HG03103 (cell line): ENCODE data around the gene HHLA2.

Source experiments
- ATAC-seq: cut with Tn5 transposase; IDR thresholded peaks from one replicate; pipeline ENCODE4 v1.9.1; 2021; ENCODE audit warnings: low read depth; ENCODE audit not compliant: unreplicated experiment

HHLA2 gene

DNA sequence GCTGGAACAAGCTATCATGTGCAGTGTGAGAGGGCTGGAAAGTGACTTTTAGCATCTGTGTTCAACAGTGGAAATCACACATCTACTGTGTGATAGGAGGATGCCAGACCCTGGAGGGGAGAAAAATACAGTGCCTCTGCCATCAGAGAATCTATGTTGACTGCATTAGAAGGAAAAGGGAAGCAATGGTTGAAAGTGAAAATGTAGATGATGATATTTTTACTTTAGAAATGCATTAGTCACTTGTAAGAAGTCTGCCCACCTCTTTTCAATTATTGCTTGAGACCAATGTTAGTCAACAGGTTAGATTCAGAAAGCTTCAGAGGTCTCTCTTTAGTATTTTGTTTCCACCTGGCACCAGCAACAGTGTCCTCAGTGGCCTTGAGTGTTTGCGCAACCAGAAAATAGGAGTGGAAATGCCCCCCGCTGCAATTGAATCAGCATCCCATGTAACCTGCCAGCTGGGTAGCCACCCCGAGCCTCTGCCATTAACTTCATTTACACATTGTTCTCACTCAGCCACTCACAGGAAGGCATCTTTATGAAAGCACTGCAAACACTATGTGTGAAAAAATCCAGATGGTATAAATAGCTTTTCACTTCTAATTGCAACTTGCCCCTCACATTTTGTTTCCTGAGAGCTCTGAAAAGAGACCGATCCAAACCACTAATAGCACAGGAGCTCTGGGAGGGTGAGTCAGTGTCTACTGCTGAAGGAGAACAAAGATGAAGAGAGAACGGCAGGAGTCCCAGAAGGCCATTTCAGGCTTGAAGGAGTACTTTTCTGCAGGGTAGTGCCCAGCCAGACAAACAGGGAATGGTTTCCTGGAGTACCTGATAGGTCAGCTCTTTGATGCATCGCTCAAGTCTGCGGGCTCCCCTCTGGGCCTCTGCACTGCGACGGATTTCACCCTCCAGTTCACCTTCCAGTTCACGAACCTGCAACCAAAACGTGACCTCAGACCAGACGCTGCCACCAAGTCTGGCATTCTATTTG, 92.1 kb downstream of the HHLA2 start:
- ATAC-seq = peak; percentile 65

DNA sequence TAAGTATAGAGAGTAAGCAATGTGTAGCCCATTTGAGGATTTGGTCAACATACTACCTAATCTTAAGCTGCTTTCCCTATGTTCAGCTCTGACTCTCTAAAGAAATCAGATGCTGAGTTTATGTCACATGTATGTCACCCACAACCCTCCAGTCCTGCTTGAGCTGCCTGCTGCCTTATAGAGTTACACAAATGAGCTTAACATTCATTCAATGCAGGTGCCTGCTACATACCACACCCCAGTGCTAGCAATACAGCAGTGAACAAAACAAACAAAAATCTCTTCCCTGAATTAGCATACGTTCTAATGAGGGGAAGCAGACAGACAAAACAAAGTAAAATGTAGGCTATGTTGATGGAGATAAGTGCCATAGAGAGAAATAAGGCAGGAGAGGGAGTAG, 93.0 kb downstream of the HHLA2 start:
- no peak for ATAC-seq

DNA sequence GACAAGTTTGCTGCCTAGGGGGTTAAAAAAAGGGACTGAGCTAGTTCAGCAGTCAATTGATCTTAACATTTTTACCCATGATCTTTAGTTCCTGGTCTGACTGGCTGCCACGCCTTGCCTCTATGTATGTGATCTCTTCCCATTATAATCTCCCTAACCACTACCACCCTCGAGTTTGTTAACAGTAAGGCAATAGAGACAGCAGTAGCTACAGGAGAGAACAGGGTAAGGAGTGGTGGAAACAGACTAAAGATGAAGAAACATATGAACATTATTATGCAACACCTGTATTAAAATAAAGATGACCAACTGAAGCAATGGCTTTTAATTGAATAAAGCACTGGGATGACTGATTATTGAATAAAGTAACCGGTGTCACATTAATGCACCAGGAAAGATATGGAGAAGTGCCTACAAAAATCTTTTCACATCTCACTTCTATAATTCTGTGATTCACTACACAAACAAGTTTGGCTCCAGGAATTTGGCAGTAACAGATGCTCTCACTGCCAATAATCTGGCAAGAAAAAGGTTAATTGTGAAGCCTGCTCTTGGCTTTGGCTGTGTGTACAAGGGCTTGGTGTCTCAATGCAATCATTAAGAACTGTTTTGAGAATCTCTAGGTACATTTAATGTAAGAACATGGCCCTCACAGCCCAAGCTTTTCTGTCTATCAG, 95.7 kb downstream of the HHLA2 start:
- ATAC-seq = no peak

DNA sequence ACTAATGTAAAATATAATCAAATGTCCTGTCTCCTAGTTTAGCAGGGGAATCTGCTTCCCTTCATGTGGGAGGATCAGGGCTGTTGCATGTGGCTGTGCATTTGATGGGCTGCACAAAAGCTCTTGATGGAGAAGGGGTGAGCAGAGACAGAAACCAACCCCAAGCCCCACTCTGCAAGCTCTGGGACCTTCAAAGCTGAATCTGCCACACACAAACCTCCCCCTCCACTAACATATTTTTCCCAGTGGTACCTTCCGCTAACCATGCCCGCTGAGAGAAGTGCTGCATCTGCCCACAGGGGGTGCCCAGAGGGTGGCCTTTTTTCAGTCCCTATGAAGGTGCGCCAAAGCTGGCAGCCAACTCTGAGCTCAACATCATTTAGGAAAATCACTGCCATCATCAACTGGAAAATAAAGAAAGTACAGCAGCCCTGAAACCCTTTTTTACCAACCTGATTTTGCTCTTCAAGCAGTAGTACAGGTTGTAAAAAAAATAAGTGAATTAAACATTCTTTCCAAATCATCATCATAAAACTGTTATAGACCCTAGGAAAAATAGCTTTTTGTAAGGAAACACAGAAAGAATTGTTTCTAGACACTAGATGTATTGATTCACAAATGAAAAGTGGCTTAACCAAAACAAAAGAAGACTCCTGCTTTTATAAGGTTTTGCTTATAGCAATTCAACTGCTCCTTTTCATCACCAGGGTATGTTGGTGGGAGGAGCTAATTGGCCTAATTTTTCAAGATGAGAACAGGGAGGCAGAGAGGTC, 97.0 kb downstream of the HHLA2 start:
- no peak for ATAC-seq

DNA sequence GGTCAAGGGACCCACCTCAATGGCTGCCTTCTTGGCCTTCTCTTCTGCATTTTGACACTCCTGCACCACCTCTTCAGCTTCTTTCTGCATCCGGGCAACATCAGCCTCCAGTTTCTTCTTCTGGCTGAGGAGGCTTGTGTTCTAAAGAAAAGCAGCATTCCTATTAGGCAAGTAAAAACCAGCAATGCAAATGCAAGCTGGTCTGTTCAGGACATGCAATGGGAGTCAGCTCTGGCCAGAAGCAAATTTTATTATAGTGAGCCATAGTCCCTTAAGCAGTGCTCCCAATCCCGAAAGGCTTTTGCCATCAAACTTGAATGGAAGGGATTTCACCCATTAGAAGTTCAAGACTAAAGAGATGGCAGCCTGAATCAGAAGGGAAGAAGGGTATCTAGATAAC, 97.7 kb downstream of the HHLA2 start:
- no peak for ATAC-seq

GRCh38 chr3:108394563-108394962, 98.2 kb downstream of the HHLA2 start:
- ATAC-seq = no peak

DNA sequence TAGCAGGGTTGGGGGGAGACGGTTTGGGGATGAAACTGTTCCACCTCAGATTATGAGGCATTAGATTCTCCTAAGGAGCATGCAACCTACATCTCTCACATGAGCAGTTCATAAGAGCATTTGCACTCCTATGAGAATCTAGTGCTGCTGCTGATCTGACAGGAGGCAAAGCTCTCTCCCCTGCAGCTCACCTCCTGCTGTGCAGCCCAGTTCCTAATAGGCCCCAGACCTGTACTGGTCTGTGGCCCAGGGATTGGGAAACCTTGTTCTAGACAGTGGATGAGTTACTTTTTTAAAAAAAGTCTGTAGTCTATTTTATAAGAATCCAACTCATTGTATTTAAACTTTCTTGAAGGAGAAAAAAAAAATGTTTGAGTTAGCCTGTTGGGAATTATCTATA, 100.0 kb downstream of the HHLA2 start:
- ATAC-seq = no peak

DNA sequence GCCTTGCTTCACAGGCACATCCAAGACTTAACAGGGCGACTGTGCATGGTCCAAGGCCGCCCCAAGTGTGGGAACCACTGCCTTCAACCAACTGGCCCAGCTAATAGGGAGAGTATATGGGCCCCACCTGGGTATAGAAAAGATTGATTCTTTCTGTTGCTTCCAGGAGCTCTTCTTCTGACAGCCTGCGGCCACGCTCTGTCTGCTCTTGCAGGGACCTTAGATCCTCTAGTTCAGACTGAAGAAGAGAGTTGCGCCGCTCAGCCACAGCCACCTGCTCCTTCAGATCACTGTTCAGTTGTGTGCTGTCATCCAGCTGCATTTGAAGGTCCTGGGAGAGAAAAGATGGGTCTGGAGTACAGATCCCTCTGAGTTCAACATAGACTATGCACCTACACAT, 102.2 kb downstream of the HHLA2 start:
- ATAC-seq = no peak

- no peak for ATAC-seq
These were observed 105.5 kb downstream of the HHLA2 start for GRCh38 chr3:108401836-108402235.

DNA sequence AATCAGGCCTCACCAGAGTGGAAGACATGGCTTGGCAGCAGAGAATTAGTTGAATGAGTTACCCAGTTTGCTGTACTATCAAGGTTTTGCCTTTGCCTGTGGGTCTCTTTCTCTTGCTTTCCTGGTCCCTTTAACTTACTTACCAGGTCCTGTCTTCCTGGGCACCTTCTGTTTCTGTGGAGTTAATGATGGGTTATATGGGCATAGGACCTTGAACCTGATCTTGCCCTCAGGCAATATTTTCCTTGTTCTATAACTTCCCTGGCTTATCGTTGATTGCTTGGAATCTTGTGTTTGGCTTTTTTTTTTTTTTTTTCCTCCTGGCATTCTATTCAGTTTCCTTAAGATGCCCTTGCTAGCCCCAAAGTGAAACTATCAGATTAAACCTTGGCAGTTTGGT, 106.8 kb downstream of the HHLA2 start:
- ATAC-seq = no peak

- ATAC-seq = no peak
These were observed 107.5 kb downstream of the HHLA2 start for GRCh38 chr3:108403686-108404345.

DNA sequence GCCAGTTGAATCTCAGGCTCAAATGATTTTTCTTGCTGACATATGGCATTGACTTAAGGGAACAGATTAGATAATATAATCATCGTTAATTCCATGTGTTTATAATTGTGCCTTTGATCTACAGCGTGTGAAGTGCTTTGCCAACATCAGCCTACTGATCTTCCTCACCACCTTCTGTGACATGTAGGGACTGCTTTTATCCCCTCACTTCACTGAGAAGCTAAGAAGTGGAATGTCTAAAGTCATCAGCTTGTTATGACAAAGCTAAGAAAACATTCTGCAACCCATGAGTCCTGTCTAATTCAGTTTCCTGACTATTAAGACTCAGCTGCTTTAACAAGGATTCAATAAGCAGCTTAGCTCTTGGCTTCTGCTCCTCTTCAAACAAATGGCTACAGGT, 108.0 kb downstream of the HHLA2 start:
- no peak for ATAC-seq

DNA sequence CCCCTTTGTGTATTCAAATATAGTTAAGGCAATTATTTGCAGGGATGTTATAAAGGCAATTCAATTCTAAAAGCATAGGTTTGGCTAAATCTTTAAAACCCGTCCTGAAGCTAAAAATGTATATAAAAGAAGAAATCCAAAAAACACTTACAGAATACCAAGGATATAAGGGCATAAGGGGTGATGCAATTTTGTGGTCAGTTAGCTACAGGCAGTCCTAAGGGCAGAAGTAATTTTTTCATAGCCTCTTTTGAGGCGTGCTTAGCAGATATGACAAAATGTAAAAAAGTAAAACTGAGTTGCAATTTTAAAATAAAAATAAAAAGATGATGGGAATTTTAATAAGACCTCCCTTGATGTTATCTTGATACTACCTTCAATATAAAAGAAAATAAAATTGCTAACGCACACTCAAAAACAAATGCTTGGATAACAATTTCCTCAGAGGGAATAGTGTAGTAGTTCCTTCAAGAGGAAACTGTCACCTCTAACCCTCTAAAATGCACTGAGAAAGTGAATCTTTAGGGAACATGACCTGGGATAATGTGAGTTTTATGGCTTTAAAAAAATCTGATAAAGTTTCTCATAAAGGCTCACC, 109.8 kb downstream of the HHLA2 start:
- no peak for ATAC-seq

- peak; percentile 95 for ATAC-seq
These were observed 110.4 kb downstream of the HHLA2 start for GRCh38 chr3:108406661-108407206.

DNA sequence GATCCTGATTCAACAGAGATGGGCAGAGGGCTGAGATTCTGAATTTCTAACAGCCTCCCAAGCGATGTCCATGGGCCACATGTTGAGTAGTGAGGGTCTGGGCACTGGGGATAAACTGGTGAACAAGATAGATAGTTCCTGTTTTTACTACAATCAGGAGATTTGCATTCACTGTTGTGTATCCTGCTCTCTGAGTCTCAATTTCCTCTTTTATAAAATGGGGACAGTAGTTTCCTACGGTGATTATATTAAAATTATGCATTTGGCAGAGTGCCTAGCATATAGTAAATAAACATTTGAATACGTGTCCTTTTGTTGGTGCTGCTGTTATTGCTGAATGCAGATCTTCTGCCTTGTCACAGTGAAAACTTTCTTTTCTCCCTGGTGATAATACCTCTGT, 111.5 kb downstream of the HHLA2 start:
- ATAC-seq = no peak

DNA sequence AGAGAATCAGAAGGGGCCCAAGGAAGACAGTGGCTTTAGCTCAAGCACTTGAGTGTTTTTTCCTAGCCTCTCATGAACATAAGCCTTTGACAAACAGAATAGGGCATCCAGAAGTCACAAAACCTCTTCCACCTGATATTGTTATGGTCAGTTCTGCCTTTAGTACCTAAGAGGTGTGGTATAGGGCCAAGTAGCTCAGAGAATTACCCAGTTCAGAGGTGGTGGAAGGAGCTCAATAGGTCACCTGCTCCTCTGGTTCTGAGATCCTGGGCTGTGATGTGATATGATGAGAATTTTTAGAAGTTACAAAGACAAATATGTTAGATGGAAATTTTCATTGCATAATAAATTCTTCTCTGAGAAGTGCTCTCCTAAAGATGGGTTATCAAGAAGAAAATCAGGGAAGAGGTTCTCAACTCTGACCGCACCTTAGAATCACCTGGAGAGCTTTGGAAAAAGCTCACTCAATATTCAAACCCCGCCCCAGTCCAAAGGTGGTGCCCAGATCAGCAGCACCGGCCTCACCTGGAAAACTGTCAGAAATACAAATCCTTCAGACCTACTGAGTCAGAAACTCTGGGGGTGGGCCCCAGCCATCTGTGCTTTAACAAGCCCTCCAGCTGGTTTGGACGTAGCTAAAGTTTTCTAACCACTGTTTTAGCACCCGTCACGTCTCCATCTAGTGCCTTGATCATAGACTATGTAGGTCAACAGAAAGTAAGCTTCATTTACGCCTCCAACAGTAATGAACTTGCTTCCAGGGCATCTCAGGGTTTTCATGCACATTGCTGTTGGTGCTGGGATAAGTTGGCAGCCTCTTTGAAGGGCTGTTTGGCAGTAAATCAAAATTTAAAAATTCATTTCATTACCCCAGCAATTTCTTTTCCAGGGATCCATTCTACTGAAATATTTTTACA, 112.8 kb downstream of the HHLA2 start:
- no peak for ATAC-seq

- ATAC-seq = no peak
These were observed 113.4 kb downstream of the HHLA2 start for GRCh38 chr3:108409800-108410178.

DNA sequence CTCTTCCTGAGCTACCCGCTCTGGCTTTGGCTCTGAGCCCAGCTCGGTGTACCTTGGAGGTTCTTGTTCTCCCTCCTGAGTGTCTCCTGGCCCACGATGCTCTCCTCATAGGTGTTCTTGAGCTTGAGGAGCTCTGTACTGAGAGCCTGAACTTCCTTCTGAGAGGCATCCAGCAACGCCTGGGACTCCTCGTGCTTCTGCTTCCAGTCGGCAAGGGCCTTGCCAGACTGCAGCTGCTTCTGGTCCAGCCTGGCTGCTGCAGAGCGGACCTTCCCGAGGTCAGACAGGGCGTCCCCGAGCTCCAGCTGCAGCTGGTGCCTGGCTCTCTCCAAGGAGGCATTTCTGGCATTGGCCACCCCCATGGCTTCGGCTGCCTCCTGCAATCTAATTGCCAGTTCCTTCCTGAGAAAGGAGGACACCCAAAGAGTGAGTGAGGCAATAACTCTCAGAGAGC, 114.2 kb downstream of the HHLA2 start:
- no peak for ATAC-seq
